ENCODE results near the gene JADE1.

The JADE1 gene

GRCh38 chr4:128811571-128812441 is 2.3 kb downstream of the JADE1 start:
- Histone ChIP-seq H3K27ac (peak overlapping the region; percentile 88 to 92), H3K36me3 (no peaks in the 10 kb centered on the region), H3K9me3 (no peaks in the 10 kb centered on the region), H3K27me3 (no peaks in the 10 kb centered on the region), H3K4me1 (peaks cover 0 to 14% (median 6%) of the 10 kb centered on the region in 4 donors), H3K4me3 (peak overlapping the region; percentile 73 to 95)
- TF ChIP-seq CTCF (IDR thresholded peaks at IDR 0.05) = no peak
- intact Hi-C loops (cut with DNase I; ENCODE audit: low total_unique reads) = loop anchor here (5.0 to 10.0 kb wide), 2 partner anchors 53 to 525 kb away; partner anchors contain the start of gene PGRMC2
- peak; percentile 94 to 97 for DNase-seq

- no peaks in the 10 kb centered on the region for H3K27me3 ChIP-seq
- H3K4me3 ChIP-seq = peak overlapping the region; percentile 73 to 95
- no peaks in the 10 kb centered on the region for H3K9me3 ChIP-seq
- intact Hi-C loops (cut with DNase I; ENCODE audit: low total_unique reads) = loop anchor here (5.0 to 10.0 kb wide), 2 partner anchors 52 to 525 kb away; partner anchors contain the start of gene PGRMC2
- no peak for TF ChIP-seq CTCF (IDR thresholded peaks at IDR 0.05)
- peaks cover 0 to 14% (median 6%) of the 10 kb centered on the region in 4 donors for H3K4me1 ChIP-seq
- no peaks in the 10 kb centered on the region for H3K36me3 ChIP-seq
- peak overlapping the region; percentile 88 to 92 for H3K27ac ChIP-seq
- DNase-seq = peak in 1 of 2 donors; percentile 42
Observed at GRCh38 chr4:128812442-128813235, 3.1 kb downstream of the JADE1 start.

GRCh38 chr4:128813965-128814364 is 4.5 kb downstream of the JADE1 start:
- no peak overlapping the region for H3K4me3 ChIP-seq
- no peaks in the 10 kb centered on the region for H3K27me3 ChIP-seq
- H3K27ac ChIP-seq = no peak overlapping the region
- no peaks in the 10 kb centered on the region for H3K36me3 ChIP-seq
- intact Hi-C loops (cut with DNase I; ENCODE audit: low total_unique reads) = loop anchor here (5.0 to 10.0 kb wide), 2 partner anchors 51 to 527 kb away; partner anchors contain the start of gene PGRMC2
- peaks cover 0 to 14% (median 6%) of the 10 kb centered on the region in 4 donors for H3K4me1 ChIP-seq
- no peak for TF ChIP-seq CTCF (IDR thresholded peaks at IDR 0.05)
- DNase-seq = no peak
- no peaks in the 10 kb centered on the region for H3K9me3 ChIP-seq

GRCh38 chr4:128818442-128818841 is 8.9 kb downstream of the JADE1 start:
- TF ChIP-seq CTCF (IDR thresholded peaks at IDR 0.05) = no peak
- H3K27ac ChIP-seq = no peak overlapping the region
- intact Hi-C loops (cut with DNase I; ENCODE audit: low total_unique reads) = loop anchor here (10.0 kb wide), 1 partner anchor 46 kb away; no protein-coding TSS in a partner anchor
- H3K27me3 ChIP-seq = no peaks in the 10 kb centered on the region
- H3K9me3 ChIP-seq = no peaks in the 10 kb centered on the region
- H3K4me3 ChIP-seq = no peak overlapping the region
- H3K4me1 ChIP-seq = peaks cover 0 to 17% (median 11%) of the 10 kb centered on the region in 4 donors
- H3K36me3 ChIP-seq = no peaks in the 10 kb centered on the region
- no peak for DNase-seq

GRCh38 chr4:128819082-128819742 is 9.7 kb downstream of the JADE1 start:
- Histone ChIP-seq H3K9me3 (no peaks in the 10 kb centered on the region), H3K27me3 (no peaks in the 10 kb centered on the region), H3K4me3 (no peak overlapping the region), H3K4me1 (peaks cover 0 to 23% (median 11%) of the 10 kb centered on the region in 4 donors), H3K27ac (no peak overlapping the region), H3K36me3 (no peaks in the 10 kb centered on the region)
- no peak for TF ChIP-seq CTCF (IDR thresholded peaks at IDR 0.05)
- intact Hi-C loops (cut with DNase I; ENCODE audit: low total_unique reads) = loop anchor here (10.0 kb wide), 1 partner anchor 46 kb away; no protein-coding TSS in a partner anchor
- no peak for DNase-seq

Measured in tibial artery (tissue), 4 donors.